Fibroblast of gingiva (primary cell): ENCODE measurements around the gene SPATA31D1.
"Not testable (repeated sequence)": the region's sequence is repeated elsewhere in the genome, so short reads cannot be mapped to it uniquely, and the experiment has no call there.

ENCODE experiments used
- DNase-seq: peaks from one replicate; pipeline ENCODE4 v3.0.0-alpha.2; 2011; ENCODE audit warnings: low read depth

SPATA31D1 gene

DNA sequence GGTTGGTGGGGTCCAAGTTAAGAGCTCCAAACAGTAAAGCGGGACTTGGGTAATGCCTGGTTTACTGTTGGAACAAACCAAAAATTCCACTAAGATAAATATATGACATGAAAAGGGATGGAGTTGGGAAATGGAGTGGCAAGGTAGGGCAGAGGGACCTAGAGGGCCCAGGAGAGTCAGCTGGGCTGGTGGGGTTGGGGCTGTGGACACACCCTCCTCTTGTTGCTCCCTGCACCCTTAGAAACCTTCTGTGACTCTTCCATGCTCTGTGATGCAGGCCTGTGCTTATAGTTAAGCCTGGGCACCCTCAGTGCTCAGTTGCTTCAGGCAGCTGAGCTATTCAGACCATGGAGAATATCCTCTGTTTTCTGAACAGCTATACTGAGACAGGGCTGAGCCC, at the start of gene SPATA31D1:
SPATA31D1 (plus strand) TSS at position 301 of the 400 bp plus-strand sequence; CDS start at position 348, 47 bp downstream.
- not testable (repeated sequence) for DNase-seq

DNA sequence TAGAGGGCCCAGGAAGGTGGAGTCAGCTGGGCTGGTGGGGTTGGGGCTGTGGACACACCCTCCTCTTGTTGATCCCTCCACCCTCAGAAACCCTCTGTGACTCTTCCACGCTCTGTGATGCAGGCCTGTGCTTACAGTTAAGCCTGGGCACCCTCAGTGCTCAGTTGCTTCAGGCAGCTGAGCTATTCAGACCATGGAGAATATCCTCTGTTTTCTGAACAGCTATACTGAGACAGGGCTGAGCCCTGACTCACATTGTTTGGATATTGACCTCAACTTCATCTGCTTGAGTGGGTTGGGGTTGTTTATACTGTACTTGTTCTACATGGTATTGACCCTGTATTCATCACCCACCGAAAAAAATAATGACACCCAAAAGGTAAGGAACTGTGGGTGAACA, 45.2 kb upstream of the SPATA31D1 start, which contains the start of gene SPATA31D3:
SPATA31D3 (plus strand) TSS at position 108 of the 400 bp plus-strand sequence; CDS start at position 194, 86 bp downstream.
- DNase-seq: not testable (repeated sequence)

DNA sequence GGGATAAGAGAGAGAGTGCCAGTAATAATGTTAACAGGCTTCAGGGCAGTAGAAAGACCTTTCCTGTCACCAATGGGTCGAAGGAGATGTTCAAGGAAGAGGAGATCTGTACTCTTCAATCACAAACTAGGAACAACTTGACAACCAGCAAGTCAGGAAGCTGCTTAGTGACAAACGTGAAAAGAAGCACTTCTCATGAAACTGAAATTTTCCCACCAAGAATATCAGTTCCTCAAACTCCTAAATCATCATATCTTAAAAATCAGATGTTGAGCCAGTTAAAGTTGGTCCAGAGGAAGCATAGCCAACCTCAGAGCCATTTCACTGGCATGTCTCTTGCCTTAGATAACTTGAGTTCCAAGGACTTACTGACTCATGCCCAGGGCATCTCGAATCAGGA, 39.9 kb upstream of the SPATA31D1 start:
- not testable (repeated sequence) for DNase-seq

DNA sequence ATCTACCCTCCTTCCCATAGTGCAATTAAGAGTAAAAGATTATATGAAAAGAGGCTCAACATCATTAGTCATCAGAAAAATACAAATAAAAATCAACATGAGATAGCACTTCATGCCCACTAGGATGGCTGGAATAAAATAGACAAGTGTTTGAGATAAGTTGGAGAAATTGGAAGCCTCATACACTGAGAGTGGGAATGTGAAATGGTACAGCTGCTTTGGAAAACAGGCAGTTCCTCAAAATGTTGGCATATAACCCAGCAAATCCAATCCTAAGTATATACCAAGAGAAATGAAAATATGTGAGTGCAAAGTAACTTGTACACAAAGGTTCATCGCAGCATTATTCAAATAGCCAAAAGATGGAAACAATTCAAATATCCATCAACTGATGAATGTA, 35.5 kb upstream of the SPATA31D1 start:
- no peak for DNase-seq

DNA sequence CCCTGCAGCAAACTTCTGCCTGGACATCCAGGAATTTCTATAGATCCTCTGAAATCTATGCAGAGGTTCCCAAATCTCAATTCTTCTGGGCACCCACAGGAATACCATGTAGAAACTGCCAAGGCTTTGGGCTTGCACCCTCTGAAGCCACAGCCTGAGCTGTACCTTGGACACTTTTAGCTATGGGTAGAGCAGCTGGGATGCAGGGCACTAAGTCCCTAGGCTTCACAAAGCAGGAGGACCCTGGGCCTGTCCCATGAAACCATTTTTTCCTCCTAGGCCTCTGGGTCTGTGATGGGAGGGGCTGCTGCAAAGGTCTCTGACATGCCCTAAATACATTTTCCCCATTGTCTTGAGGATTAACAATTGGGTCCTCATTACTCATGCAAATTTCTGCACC, 32.9 kb upstream of the SPATA31D1 start:
- no peak for DNase-seq

DNA sequence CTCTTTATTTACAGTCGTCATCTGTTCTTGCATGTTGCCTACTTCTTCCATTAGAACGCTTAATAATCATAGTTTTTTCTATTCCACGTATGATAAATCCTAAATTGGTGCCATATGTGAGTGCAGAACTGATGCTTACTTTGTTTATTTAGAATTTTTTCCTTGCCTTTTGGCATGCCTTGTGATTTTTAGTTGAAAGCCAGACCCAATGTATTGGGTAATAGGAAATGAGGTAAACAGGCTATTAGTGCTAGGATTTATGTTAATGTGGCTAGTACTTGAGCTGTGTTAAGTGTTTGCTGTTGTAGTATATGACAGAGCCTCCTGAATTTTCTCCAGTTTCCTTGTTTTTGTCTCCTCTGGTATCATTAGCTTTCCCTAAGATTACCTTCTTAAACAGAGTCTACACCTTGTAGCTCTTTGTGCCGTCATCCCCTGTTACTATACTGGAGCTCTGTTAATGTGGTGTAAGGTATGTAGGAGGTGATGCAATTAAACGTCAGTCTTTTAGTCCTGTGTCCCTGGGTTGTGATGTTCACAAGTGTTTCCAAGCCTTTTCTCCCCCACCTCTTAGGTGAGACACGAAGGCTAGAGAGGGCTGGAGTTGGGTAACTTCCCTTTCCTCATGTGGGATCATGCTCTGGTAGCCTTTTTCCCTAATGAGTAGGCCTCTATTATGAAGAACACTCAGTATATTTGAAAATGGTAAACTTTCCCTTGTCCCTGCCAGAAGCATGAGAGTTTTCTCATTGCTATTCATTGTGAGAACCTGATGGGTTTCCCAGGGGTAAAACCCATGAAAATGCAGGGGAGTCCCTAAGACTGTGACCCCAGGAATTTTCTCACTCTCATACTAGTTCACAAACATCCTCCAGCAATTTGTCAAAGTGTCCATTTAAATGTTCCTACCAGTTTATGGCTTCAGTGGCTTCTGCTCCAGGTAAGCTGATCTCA, 24.1 kb upstream of the SPATA31D1 start:
- peak; percentile 92 for DNase-seq

DNA sequence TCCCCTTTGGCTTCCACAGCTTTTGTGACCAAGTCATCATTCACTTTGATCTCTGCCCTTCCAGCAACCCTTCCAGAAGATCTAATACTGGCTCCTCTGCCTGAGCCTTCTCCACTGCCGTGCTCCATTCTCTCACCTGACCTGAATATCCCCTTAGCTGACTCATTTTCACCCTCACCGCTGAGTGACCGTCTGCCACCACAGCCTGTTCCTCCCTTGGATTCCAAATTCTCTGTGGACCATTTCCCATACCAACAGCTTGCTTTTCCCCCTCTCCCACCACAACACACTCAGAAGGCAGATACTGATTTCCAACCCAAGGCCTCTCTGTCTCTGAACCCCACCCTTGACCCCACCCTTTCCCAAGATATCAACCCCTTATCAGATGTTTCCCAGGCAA, 20.5 kb upstream of the SPATA31D1 start:
- DNase-seq: no peak

DNA sequence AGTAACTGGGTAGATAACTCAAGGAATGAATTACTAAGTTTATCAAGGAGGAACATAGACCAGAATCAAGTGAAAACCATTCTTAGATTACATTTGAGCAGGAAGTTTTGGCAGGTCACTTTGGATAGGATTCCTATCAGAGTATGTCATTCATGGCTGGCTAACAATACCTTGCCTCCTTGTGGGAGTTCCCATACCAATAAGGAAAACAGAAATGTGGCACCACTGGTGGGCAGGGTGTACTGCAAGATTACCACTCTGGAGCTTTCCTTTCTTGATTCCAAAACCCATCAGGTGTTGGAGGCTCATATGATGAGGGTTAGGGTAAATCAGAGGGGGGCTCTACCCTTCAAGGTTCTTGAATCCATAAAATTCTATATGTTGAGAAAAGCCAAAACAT, 18.6 kb upstream of the SPATA31D1 start:
- DNase-seq: peak; percentile 14

DNA sequence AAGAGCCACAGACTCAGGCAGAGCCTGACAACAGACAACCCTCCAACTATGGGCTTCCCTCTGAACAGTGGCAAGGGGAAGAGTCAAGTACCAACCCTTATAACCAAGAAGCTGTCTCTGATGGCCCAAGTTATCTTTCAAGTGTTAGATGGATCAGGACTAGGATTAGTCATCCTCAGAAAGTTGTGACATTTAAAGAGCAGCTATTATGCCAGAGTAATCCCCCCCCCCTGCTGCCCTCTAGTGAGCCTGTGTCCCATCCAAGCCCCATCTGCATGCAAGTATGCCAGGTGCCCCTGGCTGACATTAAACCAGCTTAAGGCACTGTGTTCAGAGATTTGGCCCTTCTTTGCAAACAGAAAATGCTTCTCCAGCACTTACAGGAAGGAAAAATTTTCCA, 16.8 kb upstream of the SPATA31D1 start:
- no peak for DNase-seq

DNA sequence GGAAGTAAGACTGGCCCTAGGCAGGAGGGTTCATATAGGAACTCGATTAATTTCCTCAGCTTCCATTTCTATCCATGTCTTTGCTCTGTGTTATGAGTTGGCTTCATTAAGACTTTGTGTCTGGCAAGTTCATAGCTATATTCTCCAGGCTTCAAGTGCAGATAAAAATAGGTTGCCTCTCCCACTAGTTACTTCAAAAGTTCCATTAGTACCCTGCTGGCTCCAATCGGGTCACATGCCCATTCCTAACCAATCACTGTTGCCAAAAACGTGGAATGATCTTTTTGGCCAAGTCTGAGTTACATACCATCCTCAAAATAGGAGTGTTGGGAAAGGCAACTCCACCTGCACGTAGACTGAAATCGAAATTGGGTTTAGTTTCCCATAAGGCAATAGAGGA, 13.8 kb upstream of the SPATA31D1 start:
- no peak for DNase-seq

DNA sequence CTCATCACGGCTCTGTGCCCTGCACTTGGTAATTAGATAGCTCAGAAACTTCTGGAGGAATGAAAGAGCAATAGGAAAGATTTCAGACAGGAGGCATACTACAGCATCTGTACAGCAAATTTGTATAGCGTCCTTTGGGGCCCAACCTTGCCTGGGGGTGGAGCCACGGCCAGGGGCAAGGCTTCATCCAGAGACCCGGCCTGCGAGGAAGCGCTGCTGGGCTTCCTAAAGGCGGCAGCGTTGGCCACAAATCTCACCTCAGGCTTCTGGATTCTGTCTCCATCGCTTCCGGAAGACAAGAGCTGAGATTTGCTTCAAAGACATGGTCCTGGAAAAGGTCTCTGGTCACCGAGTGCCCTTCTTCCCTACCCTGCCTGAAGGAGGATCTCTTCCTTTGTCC, 12.2 kb upstream of the SPATA31D1 start:
- DNase-seq: no peak

DNA sequence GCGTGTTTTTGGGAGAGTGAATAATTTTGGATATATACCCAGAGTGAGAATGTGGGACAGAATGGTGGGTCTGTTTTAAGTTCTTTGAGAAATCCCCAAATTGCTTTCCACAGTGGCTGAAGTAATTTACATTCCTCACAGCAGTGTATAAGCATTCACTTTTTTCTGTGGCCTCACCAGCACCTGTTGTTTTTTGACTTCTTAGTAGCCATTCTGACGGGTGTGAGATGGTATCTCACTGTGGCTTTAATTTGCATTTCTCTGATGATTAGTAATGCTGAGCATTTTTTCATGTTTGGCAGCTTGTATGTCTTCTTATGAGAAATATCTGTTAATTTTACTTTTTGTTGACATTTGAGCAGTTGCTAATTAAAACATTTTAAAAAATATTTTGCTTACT, 9.4 kb upstream of the SPATA31D1 start:
- no peak for DNase-seq

DNA sequence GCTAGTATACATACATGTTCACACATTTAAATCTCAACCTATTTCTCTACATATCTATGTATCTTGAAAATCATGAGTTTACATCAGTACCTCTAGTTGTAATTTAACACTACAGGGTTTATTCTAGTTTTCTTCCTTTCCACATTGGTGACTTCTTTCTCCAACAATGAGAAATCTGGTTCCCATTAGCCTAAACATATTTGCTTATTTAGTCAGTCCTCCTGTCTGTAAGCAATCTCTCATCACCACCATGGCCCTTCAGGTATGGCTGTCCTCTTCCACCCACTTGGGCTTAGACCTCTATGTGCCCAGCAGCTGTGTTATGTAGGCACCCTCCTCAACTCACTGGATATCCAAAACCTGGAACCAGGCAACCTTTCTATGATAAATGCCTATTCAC, 8.0 kb upstream of the SPATA31D1 start:
- DNase-seq: peak; percentile 43

DNA sequence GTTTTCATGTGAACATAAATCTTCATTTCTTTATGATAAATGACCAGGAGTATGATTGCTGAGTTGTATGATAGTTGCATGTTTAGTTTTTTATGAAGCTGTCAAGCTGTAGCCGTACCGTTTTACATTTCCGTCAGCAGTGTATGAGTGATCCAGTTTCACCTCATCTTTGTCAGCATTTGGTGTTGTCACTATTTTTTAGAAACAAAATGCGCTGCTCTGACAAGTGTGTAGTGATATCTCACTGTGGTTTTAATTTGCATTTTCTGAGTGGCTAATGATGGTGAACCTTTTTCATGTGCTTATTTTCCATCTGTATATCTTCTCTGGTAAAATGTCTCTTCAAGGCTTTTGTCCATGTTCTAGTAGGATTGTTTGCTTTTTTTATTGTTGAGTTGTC, 6.7 kb upstream of the SPATA31D1 start:
- no peak for DNase-seq

DNA sequence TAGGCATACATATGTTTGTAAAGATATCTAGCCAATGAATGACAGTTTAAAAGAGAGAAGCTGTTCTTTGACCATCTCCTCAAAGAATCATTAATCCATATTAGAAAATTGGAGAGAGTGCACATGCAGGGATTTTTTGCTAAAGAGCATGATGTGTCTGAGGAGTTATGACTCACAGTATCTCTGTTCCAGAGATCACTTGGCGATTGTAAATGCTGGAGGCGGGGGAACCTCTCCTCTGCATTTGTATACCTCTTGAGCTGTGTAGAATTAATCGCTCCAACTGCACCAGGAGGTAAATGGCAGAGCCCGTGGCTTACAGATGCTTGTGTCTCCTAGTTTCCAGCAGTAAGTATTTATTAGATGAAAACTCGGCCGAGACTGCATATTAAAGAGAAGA, 3.6 kb upstream of the SPATA31D1 start:
- no peak for DNase-seq

DNA sequence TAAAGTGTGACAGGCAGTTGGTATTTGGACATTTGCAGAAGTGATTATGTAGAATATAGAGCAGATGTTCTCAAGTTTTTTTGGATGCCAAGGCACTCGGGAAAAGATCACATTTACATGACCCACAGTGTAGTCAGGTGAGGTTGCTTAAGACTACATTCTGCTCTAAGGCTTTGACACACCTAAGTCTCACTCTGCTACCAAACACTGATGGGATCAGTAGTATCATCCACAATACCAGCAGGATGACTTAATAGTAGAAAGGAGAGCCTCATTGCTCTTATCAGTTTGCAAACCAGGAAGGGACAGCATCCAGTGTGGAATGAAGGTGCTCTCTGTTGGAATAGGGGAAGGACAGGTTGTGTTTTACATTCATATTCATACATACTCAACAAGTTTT, 2.5 kb upstream of the SPATA31D1 start:
- DNase-seq: no peak

DNA sequence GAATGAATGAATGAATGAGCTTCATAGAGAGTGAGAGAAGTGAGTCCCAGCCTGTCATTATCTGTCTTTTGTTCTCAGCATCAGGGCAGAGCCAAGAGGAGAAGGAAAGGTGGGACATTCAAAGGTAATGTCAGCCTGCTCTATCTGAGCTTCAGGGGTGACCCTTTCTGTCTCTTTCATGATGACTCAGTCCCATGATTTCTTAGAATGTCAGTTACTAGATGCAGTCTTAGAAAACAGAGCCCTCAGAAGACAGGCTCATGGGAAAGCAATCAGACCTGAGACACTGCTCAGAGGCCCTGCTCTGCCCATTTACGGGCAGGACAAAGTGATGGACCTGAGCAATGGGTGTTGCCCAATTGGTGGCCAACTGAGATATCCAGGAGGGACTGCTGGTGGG, 1.1 kb downstream of the SPATA31D1 start:
- DNase-seq: no peak

DNA sequence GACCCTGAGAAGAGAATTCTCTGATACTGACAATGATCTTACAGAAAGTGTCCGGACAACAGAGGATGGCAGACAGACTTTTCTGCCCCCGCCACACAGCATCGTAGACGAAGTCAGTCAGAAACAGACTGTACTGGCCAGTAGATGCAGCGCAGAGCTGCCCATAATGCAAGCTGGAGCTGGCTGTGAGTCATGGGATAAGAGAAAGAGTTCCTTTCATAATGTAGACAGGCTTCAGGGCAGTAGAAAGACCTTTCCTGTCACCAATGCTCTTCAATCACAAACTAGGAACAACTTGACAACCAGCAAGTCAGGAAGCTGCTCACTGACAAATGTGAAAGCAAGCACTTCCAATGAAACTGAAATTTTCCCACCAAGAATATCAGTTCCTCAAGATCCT, 5.1 kb downstream of the SPATA31D1 start:
- DNase-seq: no peak

DNA sequence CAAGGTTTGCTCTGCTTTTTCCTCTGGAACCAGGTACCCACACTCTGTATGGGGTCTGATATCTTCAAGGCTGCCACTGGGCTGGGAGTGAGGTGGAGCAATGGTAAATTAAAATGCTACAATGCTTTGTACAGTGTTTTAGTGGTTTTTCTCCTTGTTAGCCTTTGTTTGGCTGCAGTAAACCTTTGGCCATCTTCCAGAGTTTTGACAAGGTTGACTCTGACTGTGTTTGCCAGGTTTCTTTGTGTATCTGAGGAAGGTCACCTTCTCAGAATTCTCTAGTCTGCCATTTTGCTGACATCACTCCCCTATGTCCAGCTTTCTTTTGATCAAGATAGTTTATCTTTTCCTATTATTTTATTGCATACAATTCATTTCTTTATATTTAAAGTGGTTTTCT, 11.2 kb downstream of the SPATA31D1 start:
- DNase-seq: no peak

DNA sequence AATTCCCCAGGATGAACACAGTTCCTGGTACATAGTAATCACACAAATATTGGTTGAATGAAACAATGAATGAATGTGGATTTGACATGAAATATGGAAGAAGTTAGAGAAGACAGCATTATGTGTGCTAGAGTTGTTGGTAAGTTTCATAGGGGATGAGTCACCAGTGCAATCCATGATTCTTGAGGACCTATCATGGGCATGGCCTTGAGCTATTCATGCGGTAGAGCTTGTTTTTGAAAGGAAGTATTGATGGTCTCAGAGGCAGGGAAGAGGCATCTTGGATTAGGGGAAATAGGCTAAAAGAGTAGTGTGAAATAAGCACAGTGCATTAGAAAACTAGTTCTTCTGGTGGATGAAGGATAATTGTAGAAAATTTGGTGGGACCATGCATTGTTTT, 22.1 kb downstream of the SPATA31D1 start:
- DNase-seq: no peak

DNA sequence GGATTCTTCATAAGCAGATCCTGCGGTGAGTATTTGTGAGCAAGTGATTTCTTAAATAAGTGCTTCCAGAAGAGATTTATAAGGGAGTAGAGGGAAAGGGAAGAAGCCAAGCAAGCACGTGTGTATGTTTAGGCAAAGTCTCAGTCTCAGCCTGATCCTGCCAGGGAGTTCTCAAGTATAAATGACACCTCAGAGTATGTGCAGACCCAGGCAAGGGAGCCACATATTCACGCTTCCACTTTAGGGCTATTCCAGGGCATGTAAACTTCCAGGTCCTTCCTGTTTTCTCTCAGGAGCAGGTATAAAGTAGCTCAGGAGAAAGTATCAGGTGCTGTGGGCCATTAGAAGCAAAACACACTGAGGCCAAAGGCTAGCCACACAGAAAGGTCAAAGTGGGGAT, 22.6 kb downstream of the SPATA31D1 start:
- no peak for DNase-seq

DNA sequence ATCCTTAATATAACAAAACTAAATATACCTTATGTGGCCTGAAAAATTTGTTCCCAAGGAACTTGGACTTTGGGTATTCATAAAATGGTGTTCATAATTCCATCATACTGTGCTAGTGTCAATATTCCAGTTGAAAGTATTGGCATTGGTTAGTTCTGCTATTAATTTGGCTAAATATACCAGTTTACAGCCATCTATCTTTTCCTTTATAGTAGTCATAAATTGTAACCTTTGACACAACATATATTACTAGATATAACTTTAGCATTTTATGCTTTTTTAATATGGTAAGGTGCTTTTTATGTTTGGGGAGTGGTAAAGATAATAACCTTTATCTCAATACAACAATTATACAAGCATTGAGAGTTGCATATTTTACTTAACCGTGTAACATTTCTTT, 23.7 kb downstream of the SPATA31D1 start:
- no peak for DNase-seq

DNA sequence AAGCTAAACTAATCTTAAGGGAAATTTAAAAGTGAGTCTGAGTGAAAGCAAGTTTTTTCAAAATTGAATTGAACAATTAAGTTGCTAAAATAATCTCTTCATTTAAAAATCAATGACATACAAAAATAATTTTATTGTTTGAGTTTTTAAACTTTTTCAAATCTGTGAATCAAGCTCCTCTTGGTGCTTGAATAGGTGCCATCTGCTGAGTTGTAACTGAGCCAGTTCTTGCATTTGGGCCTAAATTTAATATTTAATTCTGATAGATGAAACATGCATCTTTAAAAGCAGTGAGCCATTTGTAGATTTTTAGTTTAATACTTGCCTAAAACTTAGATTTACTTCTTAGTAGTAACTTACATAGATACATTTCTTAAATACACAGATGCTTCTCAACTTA, 31.8 kb downstream of the SPATA31D1 start:
- no peak for DNase-seq

DNA sequence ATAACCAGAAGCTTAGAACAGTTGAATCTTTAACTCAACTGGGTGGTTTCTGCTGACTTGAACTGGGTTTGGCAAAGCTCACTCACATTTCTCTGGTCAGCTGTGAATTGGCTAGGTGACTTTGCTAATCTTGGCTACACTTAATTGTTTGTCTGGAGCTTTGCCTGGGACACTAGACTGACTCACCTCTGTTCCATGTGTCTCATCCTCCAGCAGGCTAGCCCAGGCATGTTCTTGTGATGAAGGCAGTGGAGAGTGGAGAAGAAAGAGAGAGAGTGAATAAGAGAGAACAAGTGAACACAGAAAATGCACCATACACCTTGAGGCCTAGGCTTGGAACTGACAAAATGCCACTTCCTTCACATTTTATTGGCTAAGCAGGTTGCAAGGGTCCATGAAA, 32.6 kb downstream of the SPATA31D1 start:
- DNase-seq: peak; percentile 95
